GM21529 (cell line): ENCODE data around the gene LHX1.

Experiments used
- ATAC-seq: cut with Tn5 transposase; IDR thresholded peaks from one replicate; pipeline ENCODE4 v1.9.1; 2021; ENCODE audit not compliant: unreplicated experiment

LHX1 gene

DNA sequence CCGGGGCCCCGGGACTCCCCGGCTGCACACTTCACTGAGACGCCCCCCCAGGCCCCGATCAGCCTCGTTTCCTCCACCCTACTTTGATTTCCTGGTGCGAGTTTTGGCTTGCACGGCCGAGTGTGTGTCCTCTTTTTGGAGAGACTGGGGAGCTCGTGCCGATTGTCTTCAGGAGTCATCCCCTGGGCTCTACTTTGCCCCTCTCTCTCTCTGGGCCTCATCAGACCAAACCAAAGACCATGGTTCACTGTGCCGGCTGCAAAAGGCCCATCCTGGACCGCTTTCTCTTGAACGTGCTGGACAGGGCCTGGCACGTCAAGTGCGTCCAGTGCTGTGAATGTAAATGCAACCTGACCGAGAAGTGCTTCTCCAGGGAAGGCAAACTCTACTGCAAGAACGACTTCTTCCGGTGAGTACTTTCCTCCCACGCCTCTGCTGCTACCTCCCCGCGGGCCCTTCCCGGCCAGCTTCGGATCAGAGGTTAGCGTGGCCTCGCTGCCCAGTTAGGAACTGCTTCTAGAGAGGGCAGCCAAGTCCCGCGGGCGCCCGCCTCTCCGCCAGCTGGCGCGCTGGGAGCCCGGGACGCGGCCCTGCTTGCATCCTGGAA is 787 bp downstream of the LHX1 start:
- ATAC-seq = no peak

DNA sequence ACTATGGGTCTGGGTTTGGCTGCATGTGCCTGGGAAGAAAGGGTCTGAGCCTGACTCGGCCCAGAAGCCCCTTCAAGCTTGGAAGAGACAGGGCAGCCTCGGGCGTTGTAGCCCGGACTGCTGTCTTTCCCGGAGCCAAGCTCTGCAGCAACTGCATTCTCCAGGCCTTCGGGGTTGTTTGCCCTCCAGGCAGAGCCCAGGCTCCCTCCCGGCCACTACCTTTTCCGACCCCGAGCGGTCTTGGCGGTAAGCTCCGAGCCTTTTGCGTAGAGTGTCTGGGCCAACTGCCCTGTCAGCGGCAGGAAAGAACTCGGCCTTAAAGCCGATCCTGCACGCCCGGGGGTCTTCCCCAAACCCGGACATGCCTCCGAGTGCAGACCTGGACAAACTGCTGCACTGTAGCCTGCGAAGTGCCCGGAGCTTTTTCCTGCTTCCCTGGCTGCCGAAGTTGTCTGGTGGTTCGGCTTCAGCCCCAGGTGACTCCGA is 1.3 kb downstream of the LHX1 start:
- ATAC-seq = no peak

DNA sequence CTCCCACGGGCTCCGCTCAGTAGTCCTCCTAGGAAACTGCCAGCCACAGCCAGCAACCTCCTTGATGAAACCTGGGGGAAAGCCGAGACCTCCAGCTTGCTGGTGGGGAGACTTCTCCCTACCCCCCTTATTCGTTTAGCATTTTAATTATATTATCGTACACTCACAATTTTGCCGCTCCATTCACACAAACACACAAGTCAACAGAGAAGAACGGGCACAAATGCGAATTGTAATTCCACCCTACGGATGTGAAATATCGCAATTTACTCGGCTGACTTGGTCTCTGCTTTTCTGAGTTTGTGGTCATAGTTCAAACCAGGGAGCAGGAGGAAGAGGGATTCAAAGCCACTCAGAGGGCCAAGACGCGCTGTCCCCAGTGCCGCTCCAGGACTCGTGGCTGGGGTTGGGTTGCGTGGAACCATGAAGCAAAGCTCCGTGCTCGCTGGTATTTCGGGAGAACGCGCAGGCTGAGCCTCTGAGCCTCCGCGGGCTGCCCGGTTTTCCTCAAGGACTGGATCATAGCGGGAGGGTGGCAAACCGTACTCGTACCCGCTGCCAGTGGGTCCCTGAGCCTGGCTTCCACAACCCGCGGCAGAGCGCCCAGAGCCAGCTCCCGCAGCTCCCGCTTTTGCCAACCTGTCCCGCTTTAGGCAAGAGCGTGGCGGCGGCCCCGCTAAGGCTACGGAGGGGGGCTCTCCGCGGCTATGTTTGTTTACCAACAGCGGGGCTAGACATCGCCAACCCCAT is 2.0 kb downstream of the LHX1 start:
- no peak for ATAC-seq

DNA sequence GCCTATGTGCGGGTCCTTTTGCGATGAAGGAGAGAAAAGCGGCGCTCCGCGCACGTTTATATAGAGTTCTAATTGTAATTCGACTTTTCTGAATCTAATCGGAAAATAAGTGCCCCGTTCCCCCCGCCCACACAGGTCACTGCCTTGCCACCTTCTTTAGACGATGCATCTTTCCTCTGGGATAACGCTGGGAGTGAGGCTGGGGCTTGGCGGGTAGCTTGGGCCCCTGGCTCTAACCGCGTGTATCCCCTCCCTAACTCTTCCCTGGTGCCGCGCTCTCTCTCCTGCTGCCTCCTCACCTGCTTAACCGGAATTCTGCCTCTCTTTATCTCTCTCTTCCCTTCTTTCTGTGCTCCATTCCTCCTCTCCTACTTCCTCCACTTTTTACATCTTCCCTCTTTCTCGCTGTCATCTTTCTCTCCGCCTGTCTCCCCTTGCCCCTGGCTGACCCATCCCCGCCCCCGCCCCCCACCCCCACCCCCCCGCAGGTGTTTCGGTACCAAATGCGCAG is 2.6 kb downstream of the LHX1 start:
- no peak for ATAC-seq

DNA sequence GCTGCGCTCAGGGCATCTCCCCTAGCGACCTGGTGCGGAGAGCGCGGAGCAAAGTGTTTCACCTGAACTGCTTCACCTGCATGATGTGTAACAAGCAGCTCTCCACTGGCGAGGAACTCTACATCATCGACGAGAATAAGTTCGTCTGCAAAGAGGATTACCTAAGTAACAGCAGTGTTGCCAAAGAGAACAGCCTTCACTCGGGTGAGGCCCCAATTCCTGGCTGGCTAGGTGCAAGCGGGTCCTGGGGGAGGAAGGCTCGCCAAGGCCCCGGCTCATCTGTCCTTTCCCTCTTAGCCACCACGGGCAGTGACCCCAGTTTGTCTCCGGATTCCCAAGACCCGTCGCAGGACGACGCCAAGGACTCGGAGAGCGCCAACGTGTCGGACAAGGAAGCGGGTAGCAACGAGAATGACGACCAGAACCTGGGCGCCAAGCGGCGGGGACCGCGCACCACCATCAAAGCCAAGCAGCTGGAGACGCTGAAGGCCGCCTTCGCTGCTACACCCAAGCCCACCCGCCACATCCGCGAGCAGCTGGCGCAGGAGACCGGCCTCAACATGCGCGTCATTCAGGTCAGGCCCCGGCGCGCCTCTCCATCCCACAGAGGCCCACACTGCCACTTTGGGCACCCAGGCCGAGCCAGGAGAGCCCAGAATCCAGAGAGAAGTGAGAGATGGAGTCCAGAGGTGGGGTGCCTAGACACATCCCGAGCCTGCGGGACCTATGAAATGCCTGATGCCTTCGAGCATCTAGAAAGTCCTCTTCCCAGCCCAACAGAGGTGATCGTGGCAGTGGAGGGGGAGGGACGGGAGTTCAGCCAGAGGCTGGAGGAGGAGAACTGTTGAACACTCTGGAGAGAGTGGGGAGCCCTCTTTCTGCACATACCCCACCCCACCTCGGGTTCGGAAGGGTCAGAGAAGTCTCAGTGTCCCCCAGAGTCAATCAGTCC is 3.3 kb downstream of the LHX1 start:
- ATAC-seq = no peak

DNA sequence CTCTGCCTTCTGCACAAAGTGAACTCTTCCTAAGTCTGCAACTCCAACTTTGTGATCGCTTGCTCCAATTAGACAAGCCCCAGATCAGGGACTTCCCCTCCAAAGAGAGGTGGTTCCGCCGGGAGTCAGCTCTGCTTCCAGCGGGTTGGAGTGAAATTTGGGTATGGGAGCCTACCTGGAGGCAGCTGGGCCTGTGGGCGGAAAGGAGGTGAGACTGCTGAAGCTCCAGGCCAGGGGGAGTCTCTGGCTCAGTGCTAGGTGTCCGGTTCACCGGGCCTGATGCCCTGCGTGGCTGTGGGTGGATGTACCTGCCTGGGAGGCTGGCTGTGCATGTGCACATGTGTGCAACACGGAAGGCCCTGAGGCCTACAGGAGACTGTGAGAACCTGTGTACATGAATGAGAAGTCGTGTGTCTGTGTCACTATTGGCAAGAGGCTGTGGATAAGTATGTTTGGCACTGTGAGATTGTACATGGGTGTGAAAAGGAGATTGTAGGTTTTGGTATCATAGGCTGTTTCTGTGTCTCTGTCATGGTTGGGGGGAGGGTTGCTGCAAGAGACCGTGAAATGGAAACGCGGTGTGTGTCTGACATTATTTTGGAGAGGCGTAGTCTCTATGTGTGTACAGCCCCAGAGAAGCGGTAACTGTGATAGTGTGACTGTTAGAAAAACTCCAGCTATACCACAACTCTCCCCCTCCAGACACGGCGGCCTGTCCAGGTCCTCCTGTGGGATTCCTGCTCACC is 4.2 kb downstream of the LHX1 start:
- ATAC-seq = no peak

DNA sequence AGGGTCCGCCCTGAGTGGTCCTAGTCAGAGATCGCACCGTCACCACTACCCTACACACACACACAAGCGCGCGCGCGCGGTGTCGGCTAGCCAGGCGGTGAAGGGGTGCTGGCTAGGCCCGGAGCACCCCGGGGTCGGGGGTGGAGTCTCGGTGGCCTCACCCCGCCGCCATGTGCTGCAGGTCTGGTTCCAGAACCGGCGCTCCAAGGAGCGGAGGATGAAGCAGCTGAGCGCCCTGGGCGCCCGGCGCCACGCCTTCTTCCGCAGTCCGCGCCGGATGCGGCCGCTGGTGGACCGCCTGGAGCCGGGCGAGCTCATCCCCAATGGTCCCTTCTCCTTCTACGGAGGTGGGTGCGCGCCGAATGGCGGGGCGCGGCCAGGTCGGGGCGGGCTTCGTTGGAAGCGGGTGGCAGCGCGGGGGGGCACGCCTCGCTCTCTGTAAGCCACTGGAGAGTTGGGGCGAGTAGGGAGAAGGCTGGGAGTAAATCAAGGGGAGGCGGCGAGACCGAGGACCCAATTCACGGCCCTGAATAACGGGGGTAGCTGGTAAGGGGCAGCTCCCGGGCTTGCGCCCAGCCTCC is 4.8 kb downstream of the LHX1 start:
- ATAC-seq = no peak

DNA sequence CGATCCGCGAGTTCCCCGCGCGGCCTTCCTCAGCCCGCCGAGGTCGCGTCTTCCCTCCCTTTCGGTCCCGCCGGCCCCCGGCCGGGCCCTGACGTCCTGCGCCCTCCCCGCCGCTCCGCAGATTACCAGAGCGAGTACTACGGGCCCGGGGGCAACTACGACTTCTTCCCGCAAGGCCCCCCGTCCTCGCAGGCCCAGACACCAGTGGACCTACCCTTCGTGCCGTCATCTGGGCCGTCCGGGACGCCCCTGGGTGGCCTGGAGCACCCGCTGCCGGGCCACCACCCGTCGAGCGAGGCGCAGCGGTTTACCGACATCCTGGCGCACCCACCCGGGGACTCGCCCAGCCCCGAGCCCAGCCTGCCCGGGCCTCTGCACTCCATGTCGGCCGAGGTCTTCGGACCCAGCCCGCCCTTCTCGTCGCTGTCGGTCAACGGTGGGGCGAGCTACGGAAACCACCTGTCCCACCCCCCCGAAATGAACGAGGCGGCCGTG is 5.4 kb downstream of the LHX1 start:
- no peak for ATAC-seq

DNA sequence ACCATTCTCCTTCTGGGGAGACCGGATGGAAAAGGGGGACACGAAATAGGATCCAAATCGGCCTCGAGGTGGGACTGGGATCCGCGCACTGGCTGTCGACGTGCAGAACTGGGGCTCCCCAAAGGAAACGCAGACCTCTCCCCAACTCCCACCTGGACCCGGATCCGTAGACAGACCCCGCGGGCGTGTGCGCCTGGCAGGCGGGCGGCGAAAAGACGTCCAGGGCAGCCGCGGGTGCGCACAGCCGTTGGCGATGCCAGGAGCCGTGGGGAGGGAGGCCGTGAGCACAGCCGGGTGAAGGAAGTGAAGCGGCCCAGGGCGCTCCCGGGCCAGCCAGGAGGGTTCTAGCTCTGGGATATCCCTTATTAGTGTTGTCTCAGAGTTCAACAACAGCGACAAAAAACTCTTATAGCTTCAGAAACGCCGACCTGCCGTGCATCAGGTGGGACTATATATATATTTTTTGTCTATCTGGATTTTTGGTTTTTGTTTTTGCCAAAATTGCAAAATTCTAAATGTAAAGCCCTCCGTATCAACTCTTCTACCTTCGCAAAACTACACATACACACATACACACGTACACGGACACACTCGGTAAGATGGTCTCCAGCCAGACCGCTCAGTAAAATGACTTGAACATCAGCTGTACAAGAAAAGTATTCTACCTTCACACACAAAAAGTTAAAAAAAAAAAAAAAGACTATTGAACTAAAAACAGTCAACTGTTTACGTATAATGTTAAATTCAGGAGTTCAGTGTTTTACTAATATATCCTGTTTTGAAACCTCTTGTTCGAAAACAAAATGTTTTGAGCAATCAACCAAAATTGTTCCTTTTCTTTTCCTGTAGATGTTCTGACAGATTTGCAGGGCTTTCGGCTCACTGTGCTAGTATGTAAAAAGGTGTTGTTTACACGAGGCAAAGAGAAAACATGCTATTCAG is 6.2 kb downstream of the LHX1 start:
- no peak for ATAC-seq

DNA sequence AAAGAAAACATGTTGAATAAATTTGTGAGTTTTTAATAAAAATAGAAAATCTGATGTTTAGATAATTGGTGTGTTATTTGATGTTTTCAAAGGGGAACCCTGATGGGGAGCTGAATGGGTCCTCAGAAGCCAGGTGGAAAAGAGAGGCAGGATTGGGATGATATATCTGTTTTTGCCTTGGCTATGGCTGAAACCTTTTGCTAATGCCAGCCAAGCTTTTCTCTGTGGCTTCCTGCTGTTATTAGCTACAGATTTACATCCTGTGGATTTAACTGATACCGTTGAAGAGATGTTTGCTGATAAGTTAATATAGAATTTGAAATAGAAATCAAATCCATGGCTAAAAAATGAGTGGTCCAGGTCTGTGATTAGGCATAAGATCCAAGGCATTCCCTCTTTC is 7.3 kb downstream of the LHX1 start:
- ATAC-seq = no peak

DNA sequence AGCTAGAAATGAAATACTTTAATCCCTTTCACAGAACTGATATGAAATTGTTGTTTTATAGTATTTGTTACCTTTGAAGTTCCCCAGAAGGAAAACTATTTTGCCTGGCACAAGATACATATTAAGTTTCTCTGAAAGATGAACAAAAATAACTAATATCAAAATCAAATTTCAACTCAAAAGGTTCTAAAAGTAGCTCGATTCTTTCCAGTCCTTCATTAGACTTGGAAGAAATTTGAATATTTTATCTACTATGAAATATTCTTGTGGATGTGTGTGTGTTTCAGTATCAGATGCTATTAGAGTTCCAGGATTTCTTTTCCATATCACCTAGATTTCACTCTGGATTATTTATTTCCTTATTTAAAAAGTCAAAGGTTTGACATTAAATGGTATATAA is 7.9 kb downstream of the LHX1 start:
- no peak for ATAC-seq

DNA sequence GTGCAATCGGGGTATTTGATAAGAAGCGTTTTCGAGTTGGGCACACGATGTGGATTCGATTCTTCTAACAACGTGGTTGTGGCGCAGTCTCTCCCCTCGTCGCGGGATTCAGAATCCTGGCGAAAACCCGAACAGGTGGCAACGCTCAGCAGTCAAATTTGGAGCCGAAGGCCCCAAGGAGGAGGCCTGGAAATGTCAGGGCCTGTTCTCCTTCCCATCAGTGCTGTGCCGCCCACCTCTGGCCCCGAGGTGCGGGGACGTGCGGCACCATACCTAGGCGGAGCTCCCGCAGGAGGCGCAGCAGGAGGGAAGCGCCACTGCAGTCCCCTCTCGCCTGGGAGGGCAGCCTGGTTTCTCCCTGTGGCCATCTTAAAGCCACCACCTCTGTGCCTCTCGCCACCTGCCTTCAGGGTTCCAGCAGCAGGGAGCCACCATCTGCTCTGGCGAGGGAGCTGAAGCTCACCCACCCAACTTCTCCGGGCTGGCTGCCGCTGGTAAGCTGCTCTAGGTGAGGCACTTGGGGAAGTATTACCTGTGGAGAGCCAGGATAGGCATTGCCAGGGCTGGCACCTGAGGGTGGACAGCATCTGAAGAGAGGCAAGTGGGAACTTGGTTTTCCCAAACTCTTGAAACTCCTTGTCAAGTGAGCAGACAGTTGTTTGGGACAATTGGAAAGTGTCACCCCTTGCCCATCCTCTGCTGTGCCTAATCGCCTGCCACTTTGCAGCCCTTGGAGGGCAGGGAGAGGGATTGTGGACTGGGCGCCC is 8.9 kb downstream of the LHX1 start:
- ATAC-seq = no peak

DNA sequence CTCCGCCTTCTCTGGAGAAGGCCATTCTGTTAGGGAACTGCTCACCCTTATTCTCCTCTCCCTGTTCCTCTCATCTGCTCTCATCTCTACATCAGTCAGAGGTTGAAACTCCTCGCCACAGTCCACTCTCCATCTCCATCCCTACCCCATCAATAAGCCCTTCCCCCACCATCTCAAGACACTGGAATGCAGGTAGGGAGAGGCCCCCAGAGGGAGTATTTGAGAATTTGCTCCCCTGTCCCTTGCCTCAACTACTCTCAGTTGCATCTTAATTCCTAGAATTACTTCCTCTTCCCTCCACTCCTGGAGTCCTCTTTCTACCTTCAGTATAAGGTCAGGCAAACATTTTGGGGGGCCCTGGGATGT is 9.4 kb downstream of the LHX1 start:
- ATAC-seq = no peak

DNA sequence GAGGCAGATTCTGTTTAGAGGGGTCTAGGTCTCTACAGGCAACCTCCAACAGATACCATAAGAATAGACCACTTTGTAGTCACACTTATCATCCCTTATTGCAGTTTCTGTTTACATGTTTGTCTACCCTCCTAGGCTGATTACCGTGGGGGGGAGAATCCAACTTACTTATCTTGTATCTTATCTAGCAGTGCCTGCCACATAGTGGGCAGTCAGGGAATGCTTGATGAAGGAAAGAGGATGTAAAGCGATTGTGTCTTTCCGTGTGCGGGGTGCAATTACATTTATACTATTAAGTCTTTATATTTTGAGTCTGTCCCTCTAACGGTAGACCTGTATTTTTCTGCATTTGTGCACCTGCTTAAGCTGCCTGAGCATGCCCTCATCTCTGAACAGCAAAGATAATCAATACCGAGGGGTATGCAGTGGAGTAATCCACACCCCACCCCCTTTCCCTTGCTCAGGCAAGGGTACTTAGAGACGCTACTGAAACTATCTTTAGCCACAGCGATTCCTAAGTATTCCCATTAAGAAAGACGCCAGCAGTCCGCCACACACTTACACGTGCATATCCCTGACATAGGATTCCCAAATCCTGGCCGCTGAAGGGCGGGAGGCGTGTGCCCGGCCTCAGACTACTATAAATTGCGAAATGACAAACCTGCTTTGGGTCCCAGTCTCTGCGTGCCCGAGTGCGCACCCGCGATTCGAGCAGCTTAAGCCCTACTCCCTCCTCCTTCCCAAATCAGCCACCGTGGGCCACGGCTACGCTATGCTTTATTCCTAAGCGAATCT is 10.8 kb downstream of the LHX1 start:
- no peak for ATAC-seq

DNA sequence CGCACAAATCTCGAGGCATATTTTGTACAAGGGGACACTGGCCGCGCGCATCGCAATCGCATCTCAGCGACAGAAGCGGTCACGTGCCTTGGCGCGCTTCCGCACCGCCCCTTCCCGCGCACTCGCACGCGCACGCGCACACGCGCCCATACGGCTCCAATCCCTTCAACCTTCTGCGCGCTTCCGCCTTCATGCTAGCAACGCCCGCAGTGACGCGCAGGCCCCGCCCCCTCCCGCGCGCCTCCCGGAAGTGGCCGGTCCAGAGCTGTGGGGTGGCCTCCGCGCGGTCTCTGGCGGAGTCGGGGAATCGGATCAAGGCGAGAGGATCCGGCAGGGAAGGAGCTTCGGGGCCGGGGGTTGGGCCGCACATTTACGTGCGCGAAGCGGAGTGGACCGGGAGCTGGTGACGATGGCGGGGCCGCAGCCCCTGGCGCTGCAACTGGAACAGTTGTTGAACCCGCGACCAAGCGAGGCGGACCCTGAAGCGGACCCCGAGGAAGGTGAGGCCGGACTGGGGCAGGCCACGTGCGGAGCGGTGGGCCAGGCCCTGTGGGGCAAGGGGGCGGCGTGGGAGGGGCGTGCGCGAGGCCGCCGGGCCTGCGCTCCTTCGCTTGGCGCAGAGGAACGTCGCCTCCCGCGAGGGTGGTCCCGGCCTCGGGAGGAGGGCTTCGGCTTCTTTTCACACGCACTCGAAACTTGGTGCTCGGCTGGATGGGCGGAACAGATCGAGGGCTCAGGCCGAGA is 11.6 kb downstream of the LHX1 start, which contains the start of gene AATF:
Gene AATF, plus strand, starts transcription at position 238 of the 744 bp plus-strand sequence. Its CDS starts 172 bp downstream, at position 410.
- ATAC-seq = peak; percentile 94

DNA sequence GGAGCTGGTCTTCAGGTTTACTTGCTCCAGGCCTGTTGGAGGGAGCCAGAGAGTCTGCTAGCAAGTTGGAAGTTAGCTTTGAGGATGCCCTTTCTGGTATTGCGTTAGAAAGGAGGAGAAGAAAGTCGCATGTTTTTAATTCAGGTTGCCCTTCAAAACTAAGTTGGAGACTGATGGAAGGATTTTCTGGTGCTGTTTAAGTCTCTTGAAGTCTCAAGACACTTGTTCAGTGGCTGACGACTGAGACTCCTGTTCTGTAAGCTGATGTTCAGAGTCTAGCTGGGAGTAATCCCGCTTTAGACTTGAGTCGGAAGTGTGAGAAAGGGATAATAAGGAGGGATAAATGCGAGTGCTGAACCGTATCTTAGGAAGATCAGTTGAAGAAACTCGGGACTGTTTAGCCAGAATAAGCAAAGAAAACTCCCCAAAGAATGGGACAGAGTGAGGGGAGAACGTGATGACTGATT is 12.2 kb downstream of the LHX1 start:
- no peak for ATAC-seq

DNA sequence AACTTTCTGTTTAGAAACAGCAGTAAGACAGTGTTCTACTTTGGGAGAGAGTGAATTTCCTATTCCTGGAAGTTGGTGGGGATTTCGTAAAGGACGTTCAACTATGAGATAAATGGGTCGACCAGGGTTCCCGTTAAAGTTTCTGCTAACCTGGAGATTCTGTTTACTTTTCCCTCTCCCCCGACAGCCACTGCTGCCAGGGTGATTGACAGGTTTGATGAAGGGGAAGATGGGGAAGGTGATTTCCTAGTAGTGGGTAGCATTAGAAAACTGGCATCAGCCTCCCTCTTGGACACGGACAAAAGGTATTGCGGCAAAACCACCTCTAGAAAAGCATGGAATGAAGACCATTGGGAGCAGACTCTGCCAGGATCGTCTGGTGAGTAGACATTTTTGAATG is 12.8 kb downstream of the LHX1 start:
- ATAC-seq = no peak
